H1 (cell line): ENCODE results near the gene MTNR1B. TPM values are rescaled to one million over a fixed set of nuclear protein-coding genes. Genes with fewer than 3 reads are reported as not detected.

Source experiments
- CTCF ChIA-PET: fragments of 300-600 bp; sonication (Branson Sonifier 250); formaldehyde crosslinking; loops from one replicate; lab custom pipeline; 2021; ENCODE audit not compliant: partially characterized antibody; lab: Charles Lee
- POLR2A ChIA-PET: fragments of 300-600 bp; sonication (Branson Sonifier 250); formaldehyde crosslinking; loops from one replicate; lab custom pipeline; 2021; ENCODE audit warnings: inconsistent platforms; ENCODE audit not compliant: partially characterized antibody; lab: Charles Lee
- DNase-seq, 2 experiments: peaks; one replicate each; pipeline versions ENCODE4 v3.0.0 to v3.0.0-alpha.2; 2010 to 2022; ENCODE audit warnings: low spot score in 2 of 2, low read depth in 1 of 2, mixed read lengths in 1 of 2
- FAIRE-seq: peaks from 2 replicates; lab custom pipeline; 2011; peaks lifted over from hg19 to GRCh38; lab: Jason Lieb, UNC
- H2AFZ ChIP-seq: 2 replicates; pipeline ENCODE4 v1.8.1; 2012; ENCODE audit warnings: low read length, inconsistent platforms
- H2AK5ac ChIP-seq: 2 replicates; pipeline ENCODE4 v1.6.1; 2013; ENCODE audit warnings: low read depth, low read length
- H2BK120ac ChIP-seq: replicated peaks from 2 replicates; pipeline ENCODE3; 2013; ENCODE audit warnings: low read depth, low read length, inconsistent platforms
- H2BK12ac ChIP-seq: 2 replicates; pipeline ENCODE4 v1.6.1; 2013; ENCODE audit warnings: low read depth, low read length
- H2BK15ac ChIP-seq: 2 replicates; pipeline ENCODE4 v1.6.1; 2013; ENCODE audit warnings: low read length
- H2BK20ac ChIP-seq: 2 replicates; pipeline ENCODE4 v1.6.1; 2013; ENCODE audit warnings: low read length
- H2BK5ac ChIP-seq: 2 replicates; pipeline ENCODE4 v1.6.1; 2013; ENCODE audit warnings: low read depth, low read length
- H3K14ac ChIP-seq: 2 replicates; pipeline ENCODE4 v1.6.1; 2013; ENCODE audit warnings: inconsistent platforms; ENCODE audit not compliant: insufficient read length
- H3K18ac ChIP-seq: 2 replicates; pipeline ENCODE4 v1.6.1; 2013; ENCODE audit warnings: low read length; ENCODE audit errors: extremely low read depth
- H3K23ac ChIP-seq: 2 replicates; pipeline ENCODE4 v1.6.1; 2013; ENCODE audit warnings: inconsistent platforms; ENCODE audit not compliant: insufficient read length
- H3K23me2 ChIP-seq: 2 replicates; pipeline ENCODE4 v1.6.1; 2013; ENCODE audit warnings: low read depth, low read length
- H3K27ac ChIP-seq: 2 replicates; pipeline ENCODE4 v1.6.1; 2011; ENCODE audit warnings: low read depth, low read length, inconsistent platforms
- H3K27me3 ChIP-seq, 4 experiments: replicated peaks in 1 of 4; 1 replicate in 1 of 4; 2 replicates in 3 of 4; pipeline versions ENCODE4 v1.6.1 to v1.8.1; 2011 to 2013; ENCODE audit warnings: low read length in 3 of 4, mild to moderate bottlenecking in 3 of 4, inconsistent platforms in 2 of 4, mixed read lengths in 2 of 4, moderate library complexity in 1 of 4; ENCODE audit not compliant: control insufficient read depth in 3 of 4, insufficient read depth in 3 of 4; ENCODE audit errors: extremely low read depth in 1 of 4
- H3K36me3 ChIP-seq, 4 experiments: 2 replicates each; pipeline versions ENCODE4 v1.6.1 to v1.8.1; 2011 to 2013; ENCODE audit warnings: mild to moderate bottlenecking in 4 of 4, low read length in 3 of 4, moderate library complexity in 2 of 4, control low read depth in 1 of 4, inconsistent platforms in 1 of 4; ENCODE audit not compliant: insufficient read depth in 4 of 4, control insufficient read depth in 2 of 4
- H3K4ac ChIP-seq: replicated peaks from 2 replicates; pipeline ENCODE3; 2013; ENCODE audit warnings: low read length, low read depth, mixed read lengths, inconsistent platforms; ENCODE audit not compliant: insufficient read length
- H3K4me1 ChIP-seq, 4 experiments: replicated peaks in 1 of 4; 1 replicate in 1 of 4; 2 replicates in 3 of 4; pipeline versions ENCODE4 v1.6.1 to v1.8.1; 2011 to 2013; ENCODE audit warnings: low read length in 3 of 4, inconsistent platforms in 2 of 4, mixed read lengths in 1 of 4; ENCODE audit not compliant: insufficient read depth in 4 of 4, control insufficient read depth in 3 of 4
- H3K4me2 ChIP-seq, 2 experiments: 2 replicates each; pipeline versions ENCODE4 v1.6.1 to v1.8.1; 2011 to 2013; ENCODE audit warnings: low read depth in 2 of 2, low read length in 2 of 2, control low read depth in 1 of 2, inconsistent platforms in 1 of 2, mild to moderate bottlenecking in 1 of 2; ENCODE audit not compliant: insufficient read depth in 1 of 2
- H3K4me3 ChIP-seq, 4 experiments: fragments of 200-600, 300-600 bp in 1 of 4; sonication (generic), shearing (Covaris generic), sonication (Bioruptor Twin) in 1 of 4; 2 replicates each; pipeline versions ENCODE4 v1.5.1 to v1.8.1; 2011 to 2016; ENCODE audit warnings: low read length in 4 of 4, low read depth in 3 of 4, control low read depth in 2 of 4, inconsistent platforms in 2 of 4, mild to moderate bottlenecking in 2 of 4, mixed read lengths in 1 of 4, moderate library complexity in 1 of 4; ENCODE audit not compliant: insufficient read depth in 2 of 4; ENCODE audit errors: extremely low read depth in 1 of 4
- H3K56ac ChIP-seq: replicated peaks from 2 replicates; pipeline ENCODE3; 2013; ENCODE audit warnings: low read depth, mild to moderate bottlenecking, mixed read lengths, low read length, inconsistent platforms; ENCODE audit not compliant: insufficient read length
- H3K79me1 ChIP-seq: 2 replicates; pipeline ENCODE4 v1.6.1; 2013; ENCODE audit warnings: low read depth, low read length, control low read depth
- H3K79me2 ChIP-seq, 2 experiments: 2 replicates each; pipeline versions ENCODE4 v1.6.1 to v1.8.1; 2012 to 2013; ENCODE audit warnings: low read length in 2 of 2, mild to moderate bottlenecking in 2 of 2, inconsistent platforms in 1 of 2; ENCODE audit not compliant: insufficient read depth in 2 of 2, control insufficient read depth in 1 of 2
- H3K9ac ChIP-seq, 4 experiments: replicated peaks in 1 of 4; 1 replicate in 1 of 4; 2 replicates in 3 of 4; pipeline versions ENCODE4 v1.6.1 to v1.8.1; 2011 to 2013; ENCODE audit warnings: low read depth in 3 of 4, low read length in 3 of 4, control low read depth in 2 of 4, mild to moderate bottlenecking in 2 of 4, moderate library complexity in 2 of 4, inconsistent platforms in 1 of 4; ENCODE audit errors: extremely low read depth in 1 of 4
- H3K9me3 ChIP-seq, 2 experiments: 2 replicates each; pipeline versions ENCODE4 v1.6.1 to v1.8.1; 2012 to 2013; ENCODE audit warnings: mild to moderate bottlenecking in 2 of 2, moderate library complexity in 2 of 2, control low read depth in 1 of 2, inconsistent platforms in 1 of 2, low read depth in 1 of 2, low read length in 1 of 2, mixed read lengths in 1 of 2; ENCODE audit not compliant: insufficient read depth in 2 of 2
- H4K20me1 ChIP-seq, 2 experiments: replicated peaks in 1 of 2; 2 replicates each; pipeline versions ENCODE3 to v1.8.1; 2011 to 2013; ENCODE audit warnings: inconsistent platforms in 2 of 2, low read length in 2 of 2, mild to moderate bottlenecking in 1 of 2; ENCODE audit not compliant: insufficient read depth in 2 of 2, control insufficient read depth in 1 of 2
- H4K5ac ChIP-seq: 2 replicates; pipeline ENCODE4 v1.6.1; 2013; ENCODE audit warnings: low read length, low read depth, mixed read lengths, inconsistent platforms; ENCODE audit not compliant: insufficient read length
- H4K8ac ChIP-seq: 2 replicates; pipeline ENCODE4 v1.8.0; 2013; ENCODE audit warnings: mild to moderate bottlenecking, moderate library complexity, low read length, inconsistent platforms; ENCODE audit not compliant: insufficient read depth; ENCODE audit errors: extremely low read depth
- H4K91ac ChIP-seq: replicated peaks from 2 replicates; pipeline ENCODE3; 2013; ENCODE audit warnings: low read length, mixed read lengths, inconsistent platforms; ENCODE audit not compliant: insufficient read length
- CBX8 ChIP-seq: fragments of 300-800, 300-1000 bp; sonication (generic); IDR thresholded peaks from 2 replicates; pipeline ENCODE4 v1.7.1; 2016; ENCODE audit warnings: low read depth, low read length, borderline replicate concordance
- EGR1 ChIP-seq: IDR thresholded peaks from 2 replicates; pipeline ENCODE4 v1.6.1; 2011; ENCODE audit warnings: low read depth, low read length, borderline replicate concordance
- EZH2 ChIP-seq: fragments of 200-600 bp; sonication (generic); IDR thresholded peaks from 2 replicates; pipeline ENCODE4 v1.7.1; 2012; ENCODE audit warnings: low read depth, mild to moderate bottlenecking, moderate library complexity, low read length, inconsistent platforms; ENCODE audit not compliant: severe bottlenecking
- HDAC2 ChIP-seq, 2 experiments: fragments of 300-600 bp in 1 of 2; sonication (generic) in 1 of 2; IDR thresholded peaks; 2 replicates each; pipeline ENCODE4 v1.6.1; 2011 to 2012; ENCODE audit warnings: low read depth in 2 of 2, low read length in 2 of 2, mild to moderate bottlenecking in 2 of 2, moderate library complexity in 2 of 2, borderline replicate concordance in 1 of 2, inconsistent platforms in 1 of 2
- KDM4A ChIP-seq: IDR thresholded peaks from one replicate; pipeline ENCODE4 v1.7.1; 2012; ENCODE audit warnings: low read depth, mild to moderate bottlenecking, moderate library complexity, low read length, inconsistent platforms; ENCODE audit not compliant: severe bottlenecking
- SAP30 ChIP-seq: fragments of 300-600 bp; sonication (generic); IDR thresholded peaks from 2 replicates; pipeline ENCODE4 v1.7.1; 2012; ENCODE audit warnings: low read length, moderate library complexity, mild to moderate bottlenecking, inconsistent platforms; ENCODE audit not compliant: insufficient read depth, insufficient replicate concordance
- TAF1 ChIP-seq: IDR thresholded peaks from 2 replicates; pipeline ENCODE4 v1.6.1; 2011; ENCODE audit warnings: mild to moderate bottlenecking, low read depth, low read length
- WGBS, 2 experiments: shearing (Covaris generic) in 1 of 2; methylation state at CpG; one replicate each; pipeline versions ENCODE4 v1.1.6 to v1.1.7; 2013 to 2015; ENCODE audit warnings: low lambda C conversion rate in 2 of 2, mixed read lengths in 2 of 2, inconsistent platforms in 1 of 2, low coverage in 1 of 2, missing lambda C conversion rate in 1 of 2; ENCODE audit not compliant: insufficient replicate concordance in 2 of 2, insufficient coverage in 1 of 2, insufficient read length in 1 of 2; ENCODE audit errors: extremely low coverage in 1 of 2, missing lambda C conversion rate in 1 of 2; 5-methylcytosine and 5-hydroxymethylcytosine counted together
- polyA plus RNA-seq, 7 experiments: library from polyadenylated mRNA; depleted of rRNA in 3 of 7; stranded (reverse) in 5 of 7; unstranded in 2 of 7; fragments of >200 nt in 5 of 7; fragments of 200-250 nt in 2 of 7; gene quantifications; 1 replicate in 5 of 7; 2 replicates in 1 of 7; 4 replicates in 1 of 7; pipeline versions ENCODE4 v1.2.1 to v1.2.3, GENCODE V29; 2011 to 2013; ENCODE audit warnings: missing spikeins in 2 of 7, mixed read lengths in 2 of 7
- total RNA-seq: library from RNA; stranded (reverse); fragmentation: NEBNext Ultra II Directional; extraction: Animal tissue kit (Norgen Biotek cat#: 25700); gene quantifications from 2 replicates; pipeline ENCODE4 v1.2.1, GENCODE V29; 2021

MTNR1B gene
- total and polyA plus RNA-seq, 2 of the 8 experiments (the other 6 are each of a cell fraction or from before 2014, with no cell fraction given) = 0.08 TPM; not detected in 1

DNA sequence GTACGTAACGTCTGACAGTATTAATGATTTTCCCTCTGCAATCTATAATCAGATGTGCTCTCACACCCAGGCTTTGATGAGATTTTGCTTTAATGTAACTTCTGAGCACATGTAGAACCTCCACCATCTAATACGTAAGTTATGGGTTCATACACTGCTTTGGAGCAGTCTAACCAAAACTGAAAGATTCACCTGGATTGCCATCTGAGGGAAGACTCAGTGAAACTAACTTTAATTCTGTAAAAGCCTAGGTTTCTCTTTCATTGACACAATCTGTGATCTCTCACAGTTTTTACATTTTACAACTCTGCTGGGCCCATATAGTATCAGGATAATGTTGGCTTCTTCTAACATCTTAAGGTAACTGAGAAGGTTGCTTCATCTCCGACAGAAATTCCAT, 30.1 kb upstream of the MTNR1B start:
- Histone ChIP-seq H3K4me1 (peaks cover 0 to 5% (median under 1%) of the 10 kb centered on the region in 4 experiments; a peak in 2 of 7 replicates), H4K20me1 (no peaks in the 10 kb centered on the region), H3K4me2 (no peak overlapping the region), H2AK5ac (no peak overlapping the region), H3K14ac (no peak overlapping the region), H3K27ac (no peak overlapping the region), H3K23ac (no peak overlapping the region), H4K5ac (no peak overlapping the region), H2BK20ac (no peak overlapping the region), H3K79me2 (no peaks in the 10 kb centered on the region), H2BK15ac (no peak overlapping the region), H2BK5ac (no peak overlapping the region), H4K91ac (no peak overlapping the region), H2BK12ac (no peak overlapping the region), H3K23me2 (no peaks in the 10 kb centered on the region; the same call in 1 of the 2 replicates), H2BK120ac (no peak overlapping the region), H3K9ac (no peak overlapping the region), H3K4ac (no peak overlapping the region), H3K56ac (no peak overlapping the region), H2AFZ (no peak overlapping the region), H3K79me1 (no peaks in the 10 kb centered on the region), H3K9me3 (0 out of 4 replicates have a peak, but pooled peaks cover 0 to 4% of the 10 kb centered on the region in 2 experiments), H3K36me3 (no peaks in the 10 kb centered on the region), H3K18ac (no peak overlapping the region), H3K4me3 (no peak overlapping the region), H4K8ac (no peak overlapping the region), H3K27me3 (no peaks in the 10 kb centered on the region; a peak in 2 of 7 replicates)
- FAIRE-seq (no peak), DNase-seq (no peak)
- ChIA-PET POLR2A (no interaction called here), CTCF (interaction anchor here (0.8 kb wide), 1 partner anchor 189 kb away, joined by 3 read pairs; no protein-coding TSS in a partner anchor)
- TF ChIP-seq TAF1 (no peak), KDM4A (no peak), CBX8 (no peak), HDAC2 (IDR thresholded peaks at IDR 0.05; ENCODE audit: borderline replicate concordance in 1 of 2, low read depth in 2 of 2, low read length in 2 of 2) (no peak), EGR1 (no peak), EZH2 (no peak), SAP30 (no peak)
- WGBS, 2 experiments = 98% methylated on average over 4 of the region's 4 CpGs; no CpG with 5 or more reads in 1 of the 2 experiments
